Measurements from ENCODE around the gene PTBP3. TPM values are rescaled to one million over a fixed set of nuclear protein-coding genes. Genes with fewer than 3 reads are reported as not detected.

The PTBP3 gene
- total and polyA plus RNA-seq, 2 of the 13 experiments (the other 11 are each of a cell fraction or from before 2014, with no cell fraction given): 52.8 to 61.1 TPM

- intact Hi-C loops (cut with micrococcal nuclease; ENCODE audit: unreplicated experiment): loop anchor here (5.0 kb wide), 1 partner anchor 114 kb away; no protein-coding TSS in a partner anchor
- DNase-seq (ENCODE audit: low spot score): no peak
- POLR2A ChIA-PET: no interaction called here
- H4K20me1 ChIP-seq (ENCODE audit: insufficient read depth, low read length): no peaks in the 10 kb centered on the region
- BruUV-seq (replicated peaks): no TSS peak
- WGBS (ENCODE audit: low lambda C conversion rate): 99% methylated on average over 3 of the region's 3 CpGs
- H3K27me3 ChIP-seq (ENCODE audit: control insufficient read depth in 1 of 2, insufficient read depth in 2 of 2, low read length in 2 of 2): no peaks in the 10 kb centered on the region
- H3K4me1 ChIP-seq (ENCODE audit: insufficient read depth, low read length): no peaks in the 10 kb centered on the region
- no peaks in the 10 kb centered on the region for H3K79me2 ChIP-seq (ENCODE audit: insufficient read depth, low read length)
- FAIRE-seq: no peak
- H3K27ac ChIP-seq (ENCODE audit: extremely low read length, insufficient read depth, low read length): no peak overlapping the region
- in situ Hi-C loops (cut with HindIII; ENCODE audit: extremely low pct_ligation_motif_present, low pct_unique_long_range_greater_than_20kb): no loop called here
- no peak overlapping the region for H3K4me2 ChIP-seq (ENCODE audit: low read depth, low read length)
- no peak overlapping the region for H3K9ac ChIP-seq (ENCODE audit: insufficient read depth, low read depth, low read length)
- peaks cover 10 to 66% of the 10 kb centered on the region in 2 experiments for H3K36me3 ChIP-seq (replicated peaks in 1 of 2; ENCODE audit: control insufficient read depth in 1 of 2, insufficient read depth in 2 of 2, low read length in 2 of 2)
- TF ChIP-seq ZNF264 (CRISPR knock-in tag; IDR thresholded peaks at IDR 0.05): no peak
- no peak overlapping the region for H2AFZ ChIP-seq (ENCODE audit: low read length)
- CTCF ChIA-PET (ENCODE audit: low intra/inter-chr PET ratio, low total read pairs): no interaction called here
- ATAC-seq: no peak
- H3K9me3 ChIP-seq (ENCODE audit: low read length): no peaks in the 10 kb centered on the region
- H3K4me3 ChIP-seq (replicated peaks in 1 of 3; ENCODE audit: insufficient read depth in 1 of 3, low read depth in 2 of 3, low read length in 3 of 3): no peak overlapping the region
These were observed 107.3 kb downstream of the PTBP3 start for GRCh38 chr9:112226091-112226490.

- Histone ChIP-seq H3K4me2 (ENCODE audit: low read depth, low read length) (no peak overlapping the region), H3K4me3 (replicated peaks in 1 of 3; ENCODE audit: insufficient read depth in 1 of 3, low read depth in 2 of 3, low read length in 3 of 3) (no peak overlapping the region), H3K27ac (ENCODE audit: extremely low read length, insufficient read depth, low read length) (no peak overlapping the region), H3K27me3 (ENCODE audit: control insufficient read depth in 1 of 2, insufficient read depth in 2 of 2, low read length in 2 of 2) (no peaks in the 10 kb centered on the region), H3K9me3 (ENCODE audit: low read length) (no peaks in the 10 kb centered on the region), H4K20me1 (ENCODE audit: insufficient read depth, low read length) (no peaks in the 10 kb centered on the region), H3K79me2 (ENCODE audit: insufficient read depth, low read length) (no peaks in the 10 kb centered on the region), H2AFZ (ENCODE audit: low read length) (no peak overlapping the region), H3K9ac (ENCODE audit: insufficient read depth, low read depth, low read length) (no peak overlapping the region), H3K4me1 (ENCODE audit: insufficient read depth, low read length) (no peaks in the 10 kb centered on the region), H3K36me3 (replicated peaks in 1 of 2; ENCODE audit: control insufficient read depth in 1 of 2, insufficient read depth in 2 of 2, low read length in 2 of 2) (peaks cover 8 to 67% of the 10 kb centered on the region in 2 experiments)
- no TSS peak for BruUV-seq (replicated peaks)
- FAIRE-seq (no peak), ATAC-seq (no peak), DNase-seq (ENCODE audit: low spot score) (no peak)
- in situ Hi-C loops (cut with HindIII; ENCODE audit: extremely low pct_ligation_motif_present, low pct_unique_long_range_greater_than_20kb) (no loop called here), intact Hi-C loops (cut with micrococcal nuclease; ENCODE audit: unreplicated experiment) (loop anchor here (5.0 kb wide), 1 partner anchor 112 kb away; no protein-coding TSS in a partner anchor)
- CTCF ChIA-PET (ENCODE audit: low intra/inter-chr PET ratio, low total read pairs): no interaction called here
- TF ChIP-seq ZFP36 (IDR thresholded peaks at IDR 0.05; ENCODE audit: borderline replicate concordance, low read depth, low read length, partially characterized antibody) (no peak), NFIB (CRISPR knock-in tag; IDR thresholded peaks at IDR 0.05; ENCODE audit: borderline replicate concordance) (no peak), RBM22 (optimal IDR thresholded peaks at IDR 0.05; ENCODE audit: low read length) (peak; percentile 60)
- 98% methylated on average over 4 of the region's 4 CpGs for WGBS (ENCODE audit: low lambda C conversion rate)
- POLR2A ChIA-PET: no interaction called here
These were observed 108.8 kb downstream of the PTBP3 start for GRCh38 chr9:112224401-112225289.
